Mesendoderm (in vitro differentiated cells): ENCODE data around the gene HAGHL.
"Not testable (repeated sequence)": the region's sequence is repeated elsewhere in the genome, so short reads cannot be mapped to it uniquely, and the experiment has no call there.

Experiments
- DNase-seq: peaks from one replicate; pipeline ENCODE4 v3.0.0; 2013
- H2AK5ac ChIP-seq: 2 replicates; pipeline ENCODE4 v1.6.1; 2013; ENCODE audit warnings: low read length, inconsistent platforms
- H2BK120ac ChIP-seq: 2 replicates; pipeline ENCODE4 v1.6.1; 2013; ENCODE audit warnings: low read depth, mild to moderate bottlenecking, low read length, moderate library complexity, mixed read lengths
- H2BK15ac ChIP-seq: replicated peaks from 2 replicates; pipeline ENCODE4 v1.6.1; 2013; ENCODE audit warnings: low read depth, mild to moderate bottlenecking, moderate library complexity
- H2BK5ac ChIP-seq: 2 replicates; pipeline ENCODE4 v1.6.1; 2013; ENCODE audit warnings: low read length, inconsistent platforms
- H3K18ac ChIP-seq: 2 replicates; pipeline ENCODE4 v1.6.1; 2013; ENCODE audit warnings: mild to moderate bottlenecking, low read length, mixed read lengths
- H3K23ac ChIP-seq: one replicate; pipeline ENCODE4 v1.6.1; 2013; ENCODE audit warnings: low read length
- H3K27ac ChIP-seq: 2 replicates; pipeline ENCODE4 v1.5.1; 2013; ENCODE audit warnings: low read depth, mild to moderate bottlenecking, inconsistent platforms, low read length, moderate library complexity
- H3K27me3 ChIP-seq: 2 replicates; pipeline ENCODE4 v1.6.1; 2013; ENCODE audit warnings: low read length, control low read depth, mild to moderate bottlenecking, inconsistent platforms; ENCODE audit not compliant: insufficient read depth, poor library complexity
- H3K36me3 ChIP-seq: 2 replicates; pipeline ENCODE4 v1.6.1; 2013; ENCODE audit warnings: low read length, inconsistent platforms; ENCODE audit not compliant: control insufficient read depth, insufficient read depth
- H3K4ac ChIP-seq: one replicate; pipeline ENCODE4 v1.6.1; 2013; ENCODE audit warnings: low read depth, mild to moderate bottlenecking, low read length, moderate library complexity
- H3K4me1 ChIP-seq: 2 replicates; pipeline ENCODE4 v1.6.1; 2013; ENCODE audit warnings: low read depth, low read length, inconsistent platforms; ENCODE audit not compliant: control insufficient read depth
- H3K4me2 ChIP-seq: 2 replicates; pipeline ENCODE4 v1.6.1; 2013; ENCODE audit warnings: low read length
- H3K4me3 ChIP-seq: 2 replicates; pipeline ENCODE4 v1.5.1; 2013; ENCODE audit warnings: mild to moderate bottlenecking, low read length
- H3K56ac ChIP-seq: one replicate; pipeline ENCODE4 v1.6.1; 2013; ENCODE audit warnings: low read length
- H3K79me1 ChIP-seq: 2 replicates; pipeline ENCODE4 v1.6.1; 2013; ENCODE audit warnings: low read length, inconsistent platforms
- H3K79me2 ChIP-seq: 2 replicates; pipeline ENCODE4 v1.6.1; 2013; ENCODE audit warnings: mild to moderate bottlenecking, low read length; ENCODE audit not compliant: control insufficient read depth, insufficient read depth
- H3K9ac ChIP-seq: 2 replicates; pipeline ENCODE4 v1.6.1; 2013; ENCODE audit warnings: low read length, inconsistent platforms
- H4K5ac ChIP-seq: one replicate; pipeline ENCODE4 v1.6.1; 2013; ENCODE audit warnings: low read length
- H4K8ac ChIP-seq: one replicate; pipeline ENCODE4 v1.6.1; 2013; ENCODE audit warnings: low read depth, mild to moderate bottlenecking, control low read depth, low read length, moderate library complexity
- WGBS: extraction: QIAGEN DNeasy Blood & Tissue Kit; methylation state at CpG from one replicate; pipeline ENCODE4 v1.1.7; 2013; ENCODE audit warnings: low lambda C conversion rate, missing lambda C conversion rate; ENCODE audit not compliant: insufficient coverage; ENCODE audit errors: extremely low coverage; 5-methylcytosine and 5-hydroxymethylcytosine counted together

HAGHL gene

DNA sequence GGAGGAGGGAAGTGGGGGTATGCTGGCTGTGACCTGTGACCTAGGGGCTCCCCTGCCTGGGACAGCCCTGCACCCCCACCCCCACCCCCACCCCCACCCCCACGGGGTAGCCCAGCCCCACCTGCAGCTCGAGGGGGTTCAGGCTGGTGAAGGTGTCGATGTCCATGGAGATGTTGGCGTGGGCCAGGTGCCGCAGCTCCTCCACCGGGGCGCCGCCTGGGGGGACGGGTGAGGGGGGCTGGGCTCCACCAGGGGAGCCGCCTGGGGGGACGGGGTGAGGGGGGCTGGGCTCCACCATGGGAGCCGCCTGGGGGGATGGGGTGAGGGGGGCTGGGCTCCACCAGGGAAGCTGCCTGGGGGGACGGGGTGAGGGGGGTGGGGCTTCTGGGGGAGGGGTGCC, 43.5 kb downstream of the HAGHL start:
- no peak overlapping the region for H3K56ac ChIP-seq
- no peak for DNase-seq
- no peak overlapping the region for H2AK5ac ChIP-seq
- H3K4me3 ChIP-seq: no peak overlapping the region
- no peaks in the 10 kb centered on the region for H3K79me1 ChIP-seq
- no peak overlapping the region for H2BK120ac ChIP-seq
- H3K36me3 ChIP-seq: no peaks in the 10 kb centered on the region
- no peaks in the 10 kb centered on the region for H3K4me1 ChIP-seq
- no CpG with 5 or more reads among the region's 13 CpGs for WGBS
- no peak overlapping the region for H3K4me2 ChIP-seq
- no peaks in the 10 kb centered on the region for H3K79me2 ChIP-seq
- no peak overlapping the region for H4K8ac ChIP-seq
- no peak overlapping the region for H4K5ac ChIP-seq
- H3K9ac ChIP-seq: no peak overlapping the region
- H3K4ac ChIP-seq: no peak overlapping the region
- H3K27me3 ChIP-seq: no peaks in the 10 kb centered on the region
- no peak overlapping the region for H3K18ac ChIP-seq
- no peak overlapping the region for H2BK5ac ChIP-seq
- no peak overlapping the region for H2BK15ac ChIP-seq
- H3K27ac ChIP-seq: no peak overlapping the region
- no peak overlapping the region for H3K23ac ChIP-seq

DNA sequence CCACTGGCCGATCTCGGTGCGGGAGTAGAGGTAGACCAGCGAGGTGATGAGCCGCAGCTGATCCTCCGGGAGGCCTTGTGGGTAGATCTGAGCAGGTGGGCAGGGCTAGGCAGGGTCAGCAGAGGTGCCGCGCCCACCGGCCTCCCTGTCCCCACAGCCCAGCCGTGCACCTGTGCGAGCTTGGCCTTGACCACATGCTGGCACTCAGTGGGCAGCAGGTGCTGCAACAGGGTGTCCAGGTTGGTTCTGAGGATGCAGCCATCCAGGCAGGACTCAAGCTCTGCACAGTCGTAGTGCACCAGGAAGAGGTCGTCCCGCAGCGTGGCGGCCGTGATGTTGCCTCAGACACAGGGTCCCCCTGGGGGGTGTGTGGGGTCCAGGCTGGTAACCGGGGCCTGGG, 46.1 kb downstream of the HAGHL start:
- Histone ChIP-seq H3K4me2 (no peak overlapping the region), H3K79me2 (no peaks in the 10 kb centered on the region), H3K79me1 (no peaks in the 10 kb centered on the region), H3K27me3 (no peaks in the 10 kb centered on the region), H2BK5ac (no peak overlapping the region), H3K18ac (no peak overlapping the region), H3K23ac (no peak overlapping the region), H3K56ac (no peak overlapping the region), H4K5ac (no peak overlapping the region), H2BK15ac (no peak overlapping the region), H3K27ac (no peak overlapping the region), H3K4ac (no peak overlapping the region), H2BK120ac (no peak overlapping the region), H3K36me3 (no peaks in the 10 kb centered on the region), H3K9ac (no peak overlapping the region), H3K4me3 (no peak overlapping the region), H3K4me1 (no peaks in the 10 kb centered on the region), H4K8ac (no peak overlapping the region), H2AK5ac (no peak overlapping the region)
- WGBS: no CpG with 5 or more reads among the region's 18 CpGs
- DNase-seq: no peak

DNA sequence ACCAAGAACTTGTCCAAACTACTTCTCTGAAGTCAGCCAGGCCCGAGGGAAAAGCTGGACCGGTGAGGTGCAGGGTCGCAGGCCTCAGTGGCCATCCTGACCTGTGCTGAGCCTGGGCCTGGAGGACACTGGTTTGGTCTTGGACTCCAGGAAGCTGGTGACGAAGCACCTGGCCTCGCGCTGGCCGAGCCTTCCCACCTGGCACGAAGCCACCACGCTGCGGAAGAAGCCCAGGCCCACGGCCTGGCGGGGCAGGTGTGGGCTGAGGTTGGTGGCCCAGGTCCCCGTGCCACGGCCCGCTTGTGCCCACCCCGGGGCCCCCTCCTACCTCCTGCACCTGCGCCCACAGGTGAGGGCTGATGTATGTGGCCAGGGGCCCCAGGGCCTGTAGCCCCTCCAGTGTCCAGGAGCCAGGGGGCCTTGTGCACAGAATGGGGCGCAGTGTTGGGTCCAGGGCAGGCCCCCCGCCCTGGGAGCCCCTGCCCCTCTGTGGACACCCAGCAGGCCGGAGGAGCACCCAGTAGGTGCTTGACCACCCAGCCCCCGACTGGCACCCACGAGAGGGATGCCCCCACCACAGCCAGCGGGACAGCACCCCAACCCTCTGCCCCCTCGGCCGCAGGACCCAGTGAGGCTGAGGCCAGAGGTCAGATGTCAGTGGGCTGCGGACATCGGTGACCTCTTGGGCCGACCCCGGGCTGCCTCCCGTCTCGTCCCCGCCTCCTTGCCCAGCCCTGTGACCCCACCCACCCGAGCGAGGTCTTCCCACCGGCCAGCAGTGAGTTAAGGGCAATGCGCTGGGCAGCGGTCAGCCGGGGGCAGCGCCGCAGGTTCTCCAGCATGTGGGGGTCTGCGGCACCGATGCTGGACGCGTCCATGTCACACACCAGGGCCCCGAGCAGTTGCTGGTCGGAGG, 47.4 kb downstream of the HAGHL start:
- H3K79me1 ChIP-seq: no peaks in the 10 kb centered on the region
- no peak overlapping the region for H4K8ac ChIP-seq
- no peak overlapping the region for H2AK5ac ChIP-seq
- no peak overlapping the region for H3K4me3 ChIP-seq
- H3K18ac ChIP-seq: no peak overlapping the region
- no peak overlapping the region for H2BK120ac ChIP-seq
- no peaks in the 10 kb centered on the region for H3K36me3 ChIP-seq
- no peak overlapping the region for H3K23ac ChIP-seq
- H2BK15ac ChIP-seq: no peak overlapping the region
- WGBS: no CpG with 5 or more reads among the region's 46 CpGs
- H3K79me2 ChIP-seq: no peaks in the 10 kb centered on the region
- no peak overlapping the region for H3K56ac ChIP-seq
- no peaks in the 10 kb centered on the region for H3K4me1 ChIP-seq
- no peak overlapping the region for H3K4me2 ChIP-seq
- H3K27ac ChIP-seq: no peak overlapping the region
- H3K27me3 ChIP-seq: no peaks in the 10 kb centered on the region
- no peak overlapping the region for H2BK5ac ChIP-seq
- no peak overlapping the region for H3K9ac ChIP-seq
- no peak overlapping the region for H3K4ac ChIP-seq
- H4K5ac ChIP-seq: no peak overlapping the region
- DNase-seq: no peak

DNA sequence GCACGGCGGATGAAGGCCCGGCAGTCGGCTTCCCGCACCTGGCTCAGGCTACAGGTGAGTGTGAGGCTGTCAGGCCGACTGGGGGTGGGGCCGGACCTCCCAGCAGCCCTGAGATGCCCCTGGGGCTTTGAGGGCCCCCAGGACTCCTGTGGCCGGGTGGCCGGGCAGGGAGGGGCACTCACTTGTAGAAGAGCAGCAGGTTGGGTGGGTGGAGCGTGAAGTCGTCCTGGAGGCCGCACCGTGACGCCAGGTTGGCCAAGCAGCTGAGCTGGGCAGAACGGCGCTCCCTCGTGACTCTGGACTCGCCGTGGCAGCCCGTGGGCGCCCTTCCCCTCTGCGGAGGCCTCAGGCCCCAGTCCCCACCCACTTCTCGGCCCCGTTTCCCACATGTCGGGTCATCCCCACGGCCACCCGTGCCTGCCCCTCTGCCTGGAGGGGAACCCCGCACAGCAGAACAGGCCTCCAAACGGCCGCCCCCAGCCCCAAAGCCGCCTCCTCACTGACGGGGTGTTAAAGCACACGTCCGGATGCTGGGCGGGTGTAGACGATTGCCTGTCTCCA, 48.4 kb downstream of the HAGHL start:
- WGBS: no CpG with 5 or more reads among the region's 36 CpGs
- H2BK120ac ChIP-seq: no peak overlapping the region

DNA sequence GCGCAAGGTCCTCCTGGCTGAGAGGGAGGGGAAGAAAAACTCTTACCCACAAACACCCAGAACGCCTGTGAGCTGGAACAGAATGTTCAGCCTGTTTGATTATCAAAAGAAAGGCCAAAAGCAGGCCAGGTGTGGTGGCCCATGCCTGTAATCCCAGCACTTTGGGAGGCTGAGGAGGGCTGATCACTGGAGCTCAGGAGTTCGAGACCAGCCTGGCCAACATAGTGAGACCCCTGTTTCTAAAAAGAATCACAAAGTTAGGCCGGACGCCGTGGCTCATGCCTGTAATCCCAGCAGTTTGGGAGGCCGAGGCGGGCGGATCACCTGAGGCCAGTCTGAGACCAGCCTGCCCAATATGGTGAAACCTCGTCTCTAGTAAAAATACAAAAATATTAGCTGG, 49.4 kb downstream of the HAGHL start:
- WGBS: no CpG with 5 or more reads among the region's 10 CpGs
- not testable (repeated sequence) for DNase-seq, H3K4me3 ChIP-seq

More for the DNA sequence above, 48.4 kb downstream of the HAGHL start:
- Histone ChIP-seq H3K27me3 (no peaks in the 10 kb centered on the region), H2AK5ac (no peak overlapping the region), H3K18ac (no peak overlapping the region), H3K4me3 (no peak overlapping the region), H4K5ac (no peak overlapping the region), H3K4ac (no peak overlapping the region), H3K56ac (no peak overlapping the region), H3K4me1 (no peaks in the 10 kb centered on the region), H2BK15ac (no peak overlapping the region), H3K9ac (no peak overlapping the region), H3K27ac (no peak overlapping the region), H3K23ac (no peak overlapping the region), H4K8ac (no peak overlapping the region), H3K4me2 (no peak overlapping the region), H2BK5ac (no peak overlapping the region), H3K36me3 (no peaks in the 10 kb centered on the region), H3K79me1 (no peaks in the 10 kb centered on the region), H3K79me2 (no peaks in the 10 kb centered on the region)
- DNase-seq: no peak

More for the DNA sequence above, 49.4 kb downstream of the HAGHL start:
- H2BK5ac ChIP-seq, H3K4ac ChIP-seq, H3K23ac ChIP-seq, H3K79me2 ChIP-seq, H2BK120ac ChIP-seq, H3K18ac ChIP-seq, H4K8ac ChIP-seq, H3K36me3 ChIP-seq, H4K5ac ChIP-seq, H3K27ac ChIP-seq, H3K9ac ChIP-seq, H3K4me2 ChIP-seq, H2BK15ac ChIP-seq, H3K27me3 ChIP-seq, H3K79me1 ChIP-seq, H2AK5ac ChIP-seq, H3K4me1 ChIP-seq, H3K56ac ChIP-seq: not testable (repeated sequence)
